Uterus (tissue), 4 donors: ENCODE data around the gene HIVEP2. TPM values are rescaled to one million over a fixed set of nuclear protein-coding genes. Genes with fewer than 3 reads are reported as not detected.
"Not testable (repeated sequence)": the region's sequence is repeated elsewhere in the genome, so short reads cannot be mapped to it uniquely, and the experiment has no call there.

Source experiments
- DNase-seq, 2 donors: peaks; one replicate each; pipeline ENCODE4 v3.0.0-alpha.2; 2019 to 2020
- H3K27ac ChIP-seq, 2 donors: fragments of 200-600 bp; sonication (generic); 1 replicate in 1 of 2; 2 replicates in 1 of 2; pipeline ENCODE4 v1.5.1; 2016 to 2018
- H3K27me3 ChIP-seq, 2 donors: fragments of 200-600 bp; sonication (generic); one replicate each; pipeline ENCODE4 v1.5.1; 2018 to 2019; ENCODE audit warnings: control low read depth in 1 of 2
- H3K36me3 ChIP-seq, 2 donors: fragments of 200-600 bp; sonication (generic); one replicate each; pipeline ENCODE4 v1.5.1; 2019; ENCODE audit warnings: control low read depth in 1 of 2
- H3K4me1 ChIP-seq, 2 donors: fragments of 200-600 bp; sonication (generic); one replicate each; pipeline ENCODE4 v1.5.1; 2018 to 2019; ENCODE audit warnings: control low read depth in 1 of 2
- H3K4me3 ChIP-seq, 2 donors: fragments of 200-600 bp; sonication (generic); 1 replicate in 1 of 2; 2 replicates in 1 of 2; pipeline ENCODE4 v1.5.1; 2018 to 2019; ENCODE audit warnings: mild to moderate bottlenecking in 1 of 2
- H3K9me3 ChIP-seq, 2 donors: fragments of 200-600 bp; sonication (generic); one replicate each; pipeline ENCODE4 v1.5.1; 2019; ENCODE audit warnings: control low read depth in 1 of 2
- POLR2A ChIP-seq, 2 donors: fragments of 450-650 bp; IDR thresholded peaks; one replicate each; pipeline ENCODE4 v1.6.1; 2016; ENCODE audit warnings: antibody characterized with exemption in 2 of 2, mild to moderate bottlenecking in 1 of 2, moderate library complexity in 1 of 2
- intact Hi-C: fragments of 100-400 bp; cut with DNase I; formaldehyde crosslinking; loops from one replicate; pipeline ENCODE4 v1.15.1; 2023; ENCODE audit warnings: low total_unique reads
- total RNA-seq, 4 donors: library from RNA; depleted of rRNA in 3 of 4; stranded (reverse); fragments of >200 nt in 3 of 4; gene quantifications; one replicate each; pipeline versions ENCODE4 v1.1.0 to v1.2.4, GENCODE V29; 2014 to 2023
- TF ChIP-seq, protein P1 (sequence below), 4 experiments: fragments of 200-600 bp in 2 of 4; fragments of 450-650 bp in 2 of 4; sonication (generic) in 2 of 4; IDR thresholded peaks; one replicate each; pipeline ENCODE4 v1.5.1; 2016 to 2019; ENCODE audit warnings: antibody characterized with exemption in 4 of 4, mild to moderate bottlenecking in 2 of 4, moderate library complexity in 1 of 4
- donor health status: DM: yes; HTN: yes; CAD: no.

The HIVEP2 gene
- total RNA-seq, 4 donors from 2014 or later, result 11.0 to 24.7 (median 19.8) TPM

DNA sequence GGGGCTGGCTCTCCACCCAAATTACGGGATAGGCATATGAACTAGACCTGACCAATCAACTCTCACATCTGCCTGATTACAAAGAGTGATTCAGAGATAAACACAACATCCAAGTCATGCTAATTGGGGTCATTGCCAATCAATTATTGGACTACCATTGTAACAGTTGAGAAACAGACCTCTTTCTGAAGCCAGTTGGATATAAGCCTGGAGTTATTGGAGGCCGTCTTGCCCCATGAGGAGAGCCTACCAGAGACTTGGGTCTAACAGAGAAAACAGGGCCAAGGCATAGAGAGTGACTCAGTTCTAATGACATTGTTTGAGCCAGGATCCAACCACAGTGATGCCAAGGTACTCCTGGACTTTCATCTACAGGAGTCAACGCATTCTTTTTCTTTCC is 39.4 kb upstream of the HIVEP2 start:
- intact Hi-C loops, result no loop called here
- H3K27ac ChIP-seq, result no peak overlapping the region
- DNase-seq, result no peak
- H3K4me1 ChIP-seq, result no peaks in the 10 kb centered on the region
- H3K27me3 ChIP-seq, result no peaks in the 10 kb centered on the region
- TF ChIP-seq, protein P1, sequence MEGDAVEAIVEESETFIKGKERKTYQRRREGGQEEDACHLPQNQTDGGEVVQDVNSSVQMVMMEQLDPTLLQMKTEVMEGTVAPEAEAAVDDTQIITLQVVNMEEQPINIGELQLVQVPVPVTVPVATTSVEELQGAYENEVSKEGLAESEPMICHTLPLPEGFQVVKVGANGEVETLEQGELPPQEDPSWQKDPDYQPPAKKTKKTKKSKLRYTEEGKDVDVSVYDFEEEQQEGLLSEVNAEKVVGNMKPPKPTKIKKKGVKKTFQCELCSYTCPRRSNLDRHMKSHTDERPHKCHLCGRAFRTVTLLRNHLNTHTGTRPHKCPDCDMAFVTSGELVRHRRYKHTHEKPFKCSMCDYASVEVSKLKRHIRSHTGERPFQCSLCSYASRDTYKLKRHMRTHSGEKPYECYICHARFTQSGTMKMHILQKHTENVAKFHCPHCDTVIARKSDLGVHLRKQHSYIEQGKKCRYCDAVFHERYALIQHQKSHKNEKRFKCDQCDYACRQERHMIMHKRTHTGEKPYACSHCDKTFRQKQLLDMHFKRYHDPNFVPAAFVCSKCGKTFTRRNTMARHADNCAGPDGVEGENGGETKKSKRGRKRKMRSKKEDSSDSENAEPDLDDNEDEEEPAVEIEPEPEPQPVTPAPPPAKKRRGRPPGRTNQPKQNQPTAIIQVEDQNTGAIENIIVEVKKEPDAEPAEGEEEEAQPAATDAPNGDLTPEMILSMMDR (IDR thresholded peaks at IDR 0.05), result no peak
- no peak overlapping the region for H3K4me3 ChIP-seq
- H3K36me3 ChIP-seq, result no peaks in the 10 kb centered on the region
- H3K9me3 ChIP-seq, result no peaks in the 10 kb centered on the region

DNA sequence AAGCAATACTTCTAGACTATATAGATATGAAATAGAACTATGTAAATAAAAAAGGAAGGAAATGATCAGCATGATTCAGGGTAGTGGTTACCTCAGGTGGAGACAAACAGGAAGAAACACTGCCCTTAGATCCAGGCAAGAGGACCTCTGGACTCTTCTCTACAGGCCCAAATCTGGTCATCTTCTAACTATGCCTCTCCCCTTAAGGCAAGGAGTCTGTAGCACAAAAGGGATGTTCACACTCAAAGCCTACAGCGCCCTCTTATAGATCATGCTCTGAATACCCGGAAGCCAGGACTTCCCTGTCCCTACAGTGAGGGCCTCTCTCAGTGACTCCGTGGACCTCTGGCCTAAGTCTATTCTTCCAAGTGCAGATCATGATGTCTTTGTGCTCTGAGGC is 30.4 kb upstream of the HIVEP2 start:
- Histone ChIP-seq H3K27ac (no peak overlapping the region), H3K27me3 (no peaks in the 10 kb centered on the region), H3K4me3 (no peak overlapping the region), H3K4me1 (no peaks in the 10 kb centered on the region), H3K9me3 (no peaks in the 10 kb centered on the region), H3K36me3 (no peaks in the 10 kb centered on the region)
- DNase-seq, result no peak
- TF ChIP-seq, protein P1 (IDR thresholded peaks at IDR 0.05), result no peak
- TF ChIP-seq POLR2A (IDR thresholded peaks at IDR 0.05), result no peak
- intact Hi-C loops, result no loop called here

DNA sequence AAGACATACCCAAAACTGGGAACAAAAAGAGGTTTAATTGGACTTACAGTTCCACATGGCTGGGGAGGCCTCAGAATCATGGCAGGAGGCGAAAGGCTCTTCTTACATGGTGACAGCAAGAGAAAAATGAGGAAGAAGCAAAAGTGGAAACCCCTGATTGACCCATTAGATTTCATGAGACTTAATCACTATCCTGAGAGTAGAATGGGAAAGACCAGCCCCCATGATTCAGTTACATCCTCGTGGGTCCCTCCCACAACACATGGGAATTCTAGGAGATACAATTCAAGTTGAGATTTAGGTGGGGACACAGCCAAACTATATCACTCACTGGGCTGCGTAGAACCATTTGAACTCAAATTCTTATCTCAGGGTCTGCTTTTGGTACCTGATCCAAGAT is 26.0 kb upstream of the HIVEP2 start:
- H3K4me1 ChIP-seq, DNase-seq, H3K4me3 ChIP-seq, intact Hi-C loops, H3K9me3 ChIP-seq, H3K27ac ChIP-seq, H3K36me3 ChIP-seq, H3K27me3 ChIP-seq: not testable (repeated sequence)

DNA sequence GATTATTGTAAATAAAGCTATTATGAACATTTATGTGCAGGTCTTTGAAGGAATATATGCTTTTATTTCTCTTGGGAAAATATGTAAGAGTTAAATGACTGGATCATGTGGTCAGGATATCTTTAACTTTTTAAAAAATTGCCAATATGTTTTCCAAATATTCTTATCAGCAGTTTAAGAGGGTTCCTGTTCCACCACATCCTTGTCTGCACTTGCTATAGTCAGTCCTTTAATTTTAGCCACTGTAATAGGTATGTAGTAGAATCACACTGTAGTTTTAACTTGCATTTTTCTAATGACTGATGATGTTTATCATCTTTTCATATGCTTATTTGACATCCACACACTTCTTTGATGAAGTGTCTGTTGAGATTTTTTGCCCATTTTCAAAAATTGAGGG is 23.6 kb upstream of the HIVEP2 start:
- Histone ChIP-seq H3K4me3 (no peak overlapping the region), H3K9me3 (no peaks in the 10 kb centered on the region), H3K27ac (no peak overlapping the region), H3K27me3 (no peaks in the 10 kb centered on the region), H3K36me3 (no peaks in the 10 kb centered on the region), H3K4me1 (no peaks in the 10 kb centered on the region)
- intact Hi-C loops, result no loop called here
- DNase-seq, result no peak
- TF ChIP-seq POLR2A (IDR thresholded peaks at IDR 0.05), result no peak
- TF ChIP-seq, protein P1 (IDR thresholded peaks at IDR 0.05), result no peak

DNA sequence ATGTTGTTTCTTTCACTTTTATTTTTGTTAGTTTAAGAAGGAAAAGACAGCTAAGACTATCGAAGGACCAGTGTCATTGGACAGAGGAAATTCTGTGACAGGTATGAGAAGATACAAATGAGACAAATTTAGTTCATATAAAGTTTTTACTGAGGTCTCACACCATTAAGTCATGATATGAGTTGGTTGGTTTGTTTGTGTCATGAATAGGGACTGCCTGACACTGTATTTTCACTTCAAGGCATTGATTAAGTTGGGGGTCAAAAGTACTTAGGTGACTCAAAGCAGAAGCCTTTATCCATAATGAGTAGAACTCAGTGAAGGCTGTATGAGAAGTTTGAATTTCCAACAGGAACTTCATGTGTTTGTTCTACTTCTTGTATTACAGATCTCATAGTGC is 21.3 kb upstream of the HIVEP2 start:
- no peak overlapping the region for H3K4me3 ChIP-seq
- H3K27ac ChIP-seq, result no peak overlapping the region
- intact Hi-C loops, result no loop called here
- TF ChIP-seq POLR2A (IDR thresholded peaks at IDR 0.05), result no peak
- TF ChIP-seq, protein P1 (IDR thresholded peaks at IDR 0.05), result no peak
- no peaks in the 10 kb centered on the region for H3K36me3 ChIP-seq
- H3K27me3 ChIP-seq, result no peaks in the 10 kb centered on the region
- H3K9me3 ChIP-seq, result no peaks in the 10 kb centered on the region
- H3K4me1 ChIP-seq, result no peaks in the 10 kb centered on the region
- no peak for DNase-seq

DNA sequence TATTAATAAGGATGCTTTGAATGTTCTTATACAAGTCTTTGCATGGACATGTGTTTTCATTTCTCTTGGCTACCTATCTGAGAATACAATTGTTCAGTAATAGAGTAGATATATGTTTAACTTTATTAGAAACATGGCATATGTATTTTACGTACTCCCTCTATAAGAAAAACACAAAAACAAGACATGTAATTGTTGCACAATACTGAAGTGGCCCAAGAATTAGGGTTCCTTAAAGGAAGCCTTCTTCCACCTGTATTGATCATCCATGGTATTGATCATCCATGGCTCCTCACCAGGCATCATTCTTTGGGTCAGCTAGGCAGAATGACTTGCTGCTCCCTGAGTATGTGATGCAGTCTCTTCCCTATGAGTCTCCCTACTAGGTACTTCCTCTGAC is 20.2 kb upstream of the HIVEP2 start:
- H3K27me3 ChIP-seq, result no peaks in the 10 kb centered on the region

More for the DNA sequence above, 20.2 kb upstream of the HIVEP2 start:
- H3K4me3 ChIP-seq, result no peak overlapping the region
- H3K36me3 ChIP-seq, result no peaks in the 10 kb centered on the region
- H3K9me3 ChIP-seq, result no peaks in the 10 kb centered on the region
- DNase-seq, result no peak
- TF ChIP-seq, protein P1 (IDR thresholded peaks at IDR 0.05), result no peak
- no peak for TF ChIP-seq POLR2A (IDR thresholded peaks at IDR 0.05)
- H3K4me1 ChIP-seq, result no peaks in the 10 kb centered on the region
- intact Hi-C loops, result no loop called here
- no peak overlapping the region for H3K27ac ChIP-seq
